Tibial nerve (tissue), 4 donors: Measurements from ENCODE around the gene GSN. TPM values are rescaled to one million over a fixed set of nuclear protein-coding genes. Genes with fewer than 3 reads are reported as not detected.
A peak's percentile ranks its signal among the peaks of the same experiment; 100 is the strongest.

Source experiments
- DNase-seq, 2 donors: peaks; one replicate each; pipeline ENCODE4 v3.0.0-alpha.2; 2019; ENCODE audit warnings: low spot score in 2 of 2
- H3K27ac ChIP-seq, 4 donors: fragments of 200-600 bp; sonication (generic) in 3 of 4; one replicate each; pipeline ENCODE4 v1.5.1; 2017 to 2019; ENCODE audit warnings: mild to moderate bottlenecking in 1 of 4
- H3K27me3 ChIP-seq, 2 donors: fragments of 200-600 bp; sonication (generic) in 1 of 2; one replicate each; pipeline versions ENCODE4 v1.5.1 to v1.6.0; 2017 to 2019
- H3K36me3 ChIP-seq, 3 donors: fragments of 200-600 bp; sonication (generic); one replicate each; pipeline ENCODE4 v1.5.1; 2018 to 2019
- H3K4me1 ChIP-seq, 4 donors: fragments of 200-600 bp; sonication (generic) in 3 of 4; one replicate each; pipeline ENCODE4 v1.5.1; 2017 to 2019
- H3K4me3 ChIP-seq, 4 donors: fragments of 200-600 bp; sonication (generic) in 3 of 4; one replicate each; pipeline ENCODE4 v1.5.1; 2017 to 2019; ENCODE audit warnings: mild to moderate bottlenecking in 1 of 4, moderate library complexity in 1 of 4
- H3K9me3 ChIP-seq, 4 donors: fragments of 200-600 bp; sonication (generic) in 3 of 4; one replicate each; pipeline ENCODE4 v1.5.1; 2017 to 2019
- CTCF ChIP-seq, 5 experiments: fragments of 200-600 bp in 3 of 5; fragments of 450-650 bp in 2 of 5; sonication (generic) in 3 of 5; IDR thresholded peaks; one replicate each; pipeline ENCODE4 v1.5.1; 2016 to 2019; ENCODE audit warnings: antibody characterized with exemption in 5 of 5, mild to moderate bottlenecking in 3 of 5, moderate library complexity in 2 of 5
- EP300 ChIP-seq, 2 donors: sonication (generic); formaldehyde crosslinking; IDR thresholded peaks; one replicate each; pipeline ENCODE4 v1.6.1; 2017; ENCODE audit warnings: antibody characterized with exemption in 2 of 2, mild to moderate bottlenecking in 1 of 2
- POLR2A ChIP-seq, 2 donors: fragments of 450-650 bp; IDR thresholded peaks; one replicate each; pipeline ENCODE4 v1.6.1; 2017; ENCODE audit warnings: antibody characterized with exemption in 2 of 2, mild to moderate bottlenecking in 2 of 2, moderate library complexity in 2 of 2
- WGBS, 2 donors: methylation state at CpG; one replicate each; pipeline ENCODE4 v1.1.5; 2018; 5-methylcytosine and 5-hydroxymethylcytosine counted together
- total RNA-seq, 4 donors: library from RNA; depleted of rRNA; stranded (reverse); fragments of >200 nt; gene quantifications; one replicate each; pipeline ENCODE4 v1.1.0, GENCODE V29; 2016

The GSN gene
- total RNA-seq, 4 donors from 2014 or later: 1,899 to 6,678 (median 4,539) TPM

- TF ChIP-seq EP300 (IDR thresholded peaks at IDR 0.05) (no peak), CTCF (IDR thresholded peaks at IDR 0.05) (no peak), POLR2A (IDR thresholded peaks at IDR 0.05) (no peak)
- Histone ChIP-seq H3K27me3 (no peaks in the 10 kb centered on the region), H3K4me1 (peaks cover 0 to 26% (median 6%) of the 10 kb centered on the region in 4 donors), H3K36me3 (no peaks in the 10 kb centered on the region), H3K4me3 (no peak overlapping the region), H3K9me3 (no peaks in the 10 kb centered on the region), H3K27ac (no peak overlapping the region)
- no peak for DNase-seq
- WGBS, 2 donors: 66 to 80% methylated on average over 3 of the region's 3 CpGs
Measured at GRCh38 chr9:121237916-121238315, 30.0 kb upstream of the GSN start.

- DNase-seq: no peak
- peaks cover 0 to 27% (median 6%) of the 10 kb centered on the region in 4 donors for H3K4me1 ChIP-seq
- WGBS, 2 donors: 89 to 91% methylated on average over 3 of the region's 3 CpGs
- no peak overlapping the region for H3K4me3 ChIP-seq
- peaks cover 0 to under 1% (median 0%) of the 10 kb centered on the region in 3 donors for H3K36me3 ChIP-seq
- H3K27me3 ChIP-seq: no peaks in the 10 kb centered on the region
- TF ChIP-seq CTCF (IDR thresholded peaks at IDR 0.05): no peak
- TF ChIP-seq EP300 (IDR thresholded peaks at IDR 0.05): no peak
- TF ChIP-seq POLR2A (IDR thresholded peaks at IDR 0.05): no peak
- H3K27ac ChIP-seq: no peak overlapping the region
- peaks cover 0 to 3% (median 0%) of the 10 kb centered on the region in 4 donors for H3K9me3 ChIP-seq
Measured at GRCh38 chr9:121239071-121239470, 28.9 kb upstream of the GSN start.

- H3K36me3 ChIP-seq: peaks cover 0 to 3% (median 0%) of the 10 kb centered on the region in 3 donors
- H3K9me3 ChIP-seq: peaks cover 0 to 10% (median 3%) of the 10 kb centered on the region in 4 donors
- 99 to 100% methylated on average over 5 of the region's 5 CpGs for WGBS, 2 donors
- DNase-seq: no peak
- H3K27me3 ChIP-seq: no peaks in the 10 kb centered on the region
- no peak overlapping the region for H3K4me3 ChIP-seq
- TF ChIP-seq POLR2A (IDR thresholded peaks at IDR 0.05): no peak
- no peak for TF ChIP-seq EP300 (IDR thresholded peaks at IDR 0.05)
- no peak for TF ChIP-seq CTCF (IDR thresholded peaks at IDR 0.05)
- peaks cover 0 to 27% (median 6%) of the 10 kb centered on the region in 4 donors for H3K4me1 ChIP-seq
- H3K27ac ChIP-seq: peak overlapping the region in 2 of 4 donors; percentile 37 to 49
Measured at GRCh38 chr9:121239851-121240250, 28.1 kb upstream of the GSN start.

GRCh38 chr9:121240472-121241135 is 27.4 kb upstream of the GSN start:
- H3K9me3 ChIP-seq: peaks cover 0 to 13% (median 3%) of the 10 kb centered on the region in 4 donors
- H3K4me3 ChIP-seq: no peak overlapping the region
- TF ChIP-seq POLR2A (IDR thresholded peaks at IDR 0.05): no peak
- no peak for TF ChIP-seq CTCF (IDR thresholded peaks at IDR 0.05)
- TF ChIP-seq EP300 (IDR thresholded peaks at IDR 0.05): no peak
- H3K36me3 ChIP-seq: peaks cover 0 to 3% (median 0%) of the 10 kb centered on the region in 3 donors
- 64% methylated on average over 6 of the region's 6 CpGs for WGBS, 2 donors
- H3K4me1 ChIP-seq: peaks cover 0 to 27% (median 6%) of the 10 kb centered on the region in 4 donors
- H3K27me3 ChIP-seq: no peaks in the 10 kb centered on the region
- DNase-seq: no peak
- peak overlapping the region in 2 of 4 donors; percentile 37 to 59 for H3K27ac ChIP-seq

GRCh38 chr9:121242219-121242958 is 25.6 kb upstream of the GSN start:
- WGBS, 2 donors: 45% methylated on average over 5 of the region's 5 CpGs
- Histone ChIP-seq H3K9me3 (peaks cover 0 to 13% (median 3%) of the 10 kb centered on the region in 4 donors), H3K4me1 (peaks cover 0 to 32% (median 6%) of the 10 kb centered on the region in 4 donors), H3K36me3 (peaks cover 0 to 3% (median 0%) of the 10 kb centered on the region in 3 donors), H3K27ac (peak overlapping the region in 2 of 4 donors; percentile 37 to 59), H3K4me3 (no peak overlapping the region), H3K27me3 (no peaks in the 10 kb centered on the region)
- no peak for DNase-seq
- no peak for TF ChIP-seq EP300 (IDR thresholded peaks at IDR 0.05)
- no peak for TF ChIP-seq POLR2A (IDR thresholded peaks at IDR 0.05)
- no peak for TF ChIP-seq CTCF (IDR thresholded peaks at IDR 0.05)
